ENCODE measurements around the gene ATP11B.

Gene ATP11B

GRCh38 chr3:182940266-182940808, 147.0 kb downstream of the ATP11B start:
- H3K27ac ChIP-seq (ENCODE audit: low read depth, low read length), result no peak overlapping the region
- peaks cover 7 to 11% of the 10 kb centered on the region in 2 donors for H3K36me3 ChIP-seq (ENCODE audit: control insufficient read depth in 1 of 2, insufficient read depth in 2 of 2, low read length in 2 of 2)
- no peaks in the 10 kb centered on the region for H3K4me1 ChIP-seq (ENCODE audit: control insufficient read depth in 1 of 2, insufficient read depth in 2 of 2, low read length in 2 of 2)
- no peaks in the 10 kb centered on the region for H3K9me3 ChIP-seq (ENCODE audit: control insufficient read depth in 1 of 2, low read length in 2 of 2)
- no peaks in the 10 kb centered on the region for H3K27me3 ChIP-seq (ENCODE audit: control insufficient read depth in 1 of 2, insufficient read depth in 2 of 2, low read length in 2 of 2)
- no peak overlapping the region for H3K9ac ChIP-seq (ENCODE audit: low read depth in 1 of 2, low read length in 2 of 2)
- H3K4me3 ChIP-seq (ENCODE audit: low read depth in 1 of 2, low read length in 2 of 2), result no peak overlapping the region

GRCh38 chr3:182941719-182942118, 148.4 kb downstream of the ATP11B start:
- no peak overlapping the region for H3K27ac ChIP-seq (ENCODE audit: low read depth, low read length)
- peaks cover 17 to 25% of the 10 kb centered on the region in 2 donors for H3K36me3 ChIP-seq (ENCODE audit: control insufficient read depth in 1 of 2, insufficient read depth in 2 of 2, low read length in 2 of 2)
- no peak overlapping the region for H3K9ac ChIP-seq (ENCODE audit: low read depth in 1 of 2, low read length in 2 of 2)
- no peaks in the 10 kb centered on the region for H3K27me3 ChIP-seq (ENCODE audit: control insufficient read depth in 1 of 2, insufficient read depth in 2 of 2, low read length in 2 of 2)
- H3K4me1 ChIP-seq (ENCODE audit: control insufficient read depth in 1 of 2, insufficient read depth in 2 of 2, low read length in 2 of 2), result no peaks in the 10 kb centered on the region
- H3K4me3 ChIP-seq (ENCODE audit: low read depth in 1 of 2, low read length in 2 of 2), result no peak overlapping the region
- H3K9me3 ChIP-seq (ENCODE audit: control insufficient read depth in 1 of 2, low read length in 2 of 2), result no peaks in the 10 kb centered on the region

- H3K36me3 ChIP-seq (ENCODE audit: control insufficient read depth in 1 of 2, insufficient read depth in 2 of 2, low read length in 2 of 2), result peaks cover 22 to 29% of the 10 kb centered on the region in 2 donors
- no peaks in the 10 kb centered on the region for H3K9me3 ChIP-seq (ENCODE audit: control insufficient read depth in 1 of 2, low read length in 2 of 2)
- H3K27me3 ChIP-seq (ENCODE audit: control insufficient read depth in 1 of 2, insufficient read depth in 2 of 2, low read length in 2 of 2), result no peaks in the 10 kb centered on the region
Measured at GRCh38 chr3:182947888-182948287, 154.6 kb downstream of the ATP11B start.

GRCh38 chr3:182948305-182948704, 155.0 kb downstream of the ATP11B start:
- Histone ChIP-seq H3K9ac (ENCODE audit: low read depth in 1 of 2, low read length in 2 of 2) (no peak overlapping the region), H3K36me3 (ENCODE audit: control insufficient read depth in 1 of 2, insufficient read depth in 2 of 2, low read length in 2 of 2) (peaks cover 22 to 29% of the 10 kb centered on the region in 2 donors), H3K4me3 (ENCODE audit: low read depth in 1 of 2, low read length in 2 of 2) (no peak overlapping the region), H3K4me1 (ENCODE audit: control insufficient read depth in 1 of 2, insufficient read depth in 2 of 2, low read length in 2 of 2) (no peaks in the 10 kb centered on the region), H3K27ac (ENCODE audit: low read depth, low read length) (no peak overlapping the region), H3K9me3 (ENCODE audit: control insufficient read depth in 1 of 2, low read length in 2 of 2) (no peaks in the 10 kb centered on the region), H3K27me3 (ENCODE audit: control insufficient read depth in 1 of 2, insufficient read depth in 2 of 2, low read length in 2 of 2) (no peaks in the 10 kb centered on the region)

More at GRCh38 chr3:182947888-182948287, 154.6 kb downstream of the ATP11B start:
- Histone ChIP-seq H3K9ac (ENCODE audit: low read depth in 1 of 2, low read length in 2 of 2) (no peak overlapping the region), H3K27ac (ENCODE audit: low read depth, low read length) (no peak overlapping the region), H3K4me1 (ENCODE audit: control insufficient read depth in 1 of 2, insufficient read depth in 2 of 2, low read length in 2 of 2) (no peaks in the 10 kb centered on the region), H3K4me3 (ENCODE audit: low read depth in 1 of 2, low read length in 2 of 2) (no peak overlapping the region)

- Histone ChIP-seq H3K9me3 (ENCODE audit: control insufficient read depth in 1 of 2, low read length in 2 of 2) (no peaks in the 10 kb centered on the region), H3K27ac (ENCODE audit: low read depth, low read length) (no peak overlapping the region), H3K27me3 (ENCODE audit: control insufficient read depth in 1 of 2, insufficient read depth in 2 of 2, low read length in 2 of 2) (no peaks in the 10 kb centered on the region), H3K4me1 (ENCODE audit: control insufficient read depth in 1 of 2, insufficient read depth in 2 of 2, low read length in 2 of 2) (no peaks in the 10 kb centered on the region), H3K36me3 (ENCODE audit: control insufficient read depth in 1 of 2, insufficient read depth in 2 of 2, low read length in 2 of 2) (peaks cover 18 to 31% of the 10 kb centered on the region in 2 donors), H3K4me3 (ENCODE audit: low read depth in 1 of 2, low read length in 2 of 2) (no peak overlapping the region), H3K9ac (ENCODE audit: low read depth in 1 of 2, low read length in 2 of 2) (no peak overlapping the region)
Measured at GRCh38 chr3:182949688-182950087, 156.4 kb downstream of the ATP11B start.

- Histone ChIP-seq H3K9ac (ENCODE audit: low read depth in 1 of 2, low read length in 2 of 2) (no peak overlapping the region), H3K4me3 (ENCODE audit: low read depth in 1 of 2, low read length in 2 of 2) (no peak overlapping the region), H3K36me3 (ENCODE audit: control insufficient read depth in 1 of 2, insufficient read depth in 2 of 2, low read length in 2 of 2) (peaks cover 15 to 21% of the 10 kb centered on the region in 2 donors), H3K27me3 (ENCODE audit: control insufficient read depth in 1 of 2, insufficient read depth in 2 of 2, low read length in 2 of 2) (no peaks in the 10 kb centered on the region), H3K4me1 (ENCODE audit: control insufficient read depth in 1 of 2, insufficient read depth in 2 of 2, low read length in 2 of 2) (peaks cover 0 to 3% of the 10 kb centered on the region in 2 donors), H3K27ac (ENCODE audit: low read depth, low read length) (no peak overlapping the region), H3K9me3 (ENCODE audit: control insufficient read depth in 1 of 2, low read length in 2 of 2) (no peaks in the 10 kb centered on the region)
Measured at GRCh38 chr3:182954553-182955235, 161.4 kb downstream of the ATP11B start.

- peaks cover 0 to 9% of the 10 kb centered on the region in 2 donors for H3K4me1 ChIP-seq (ENCODE audit: control insufficient read depth in 1 of 2, insufficient read depth in 2 of 2, low read length in 2 of 2)
- no peaks in the 10 kb centered on the region for H3K9me3 ChIP-seq (ENCODE audit: control insufficient read depth in 1 of 2, low read length in 2 of 2)
- H3K36me3 ChIP-seq (ENCODE audit: control insufficient read depth in 1 of 2, insufficient read depth in 2 of 2, low read length in 2 of 2), result peaks cover 12 to 24% of the 10 kb centered on the region in 2 donors
- no peak overlapping the region for H3K9ac ChIP-seq (ENCODE audit: low read depth in 1 of 2, low read length in 2 of 2)
- H3K27me3 ChIP-seq (ENCODE audit: control insufficient read depth in 1 of 2, insufficient read depth in 2 of 2, low read length in 2 of 2), result no peaks in the 10 kb centered on the region
- H3K4me3 ChIP-seq (ENCODE audit: low read depth in 1 of 2, low read length in 2 of 2), result no peak overlapping the region
- no peak overlapping the region for H3K27ac ChIP-seq (ENCODE audit: low read depth, low read length)
Measured at GRCh38 chr3:182957226-182957625, 163.9 kb downstream of the ATP11B start.

- Histone ChIP-seq H3K4me3 (ENCODE audit: low read depth in 1 of 2, low read length in 2 of 2) (no peak overlapping the region), H3K27ac (ENCODE audit: low read depth, low read length) (no peak overlapping the region), H3K27me3 (ENCODE audit: control insufficient read depth in 1 of 2, insufficient read depth in 2 of 2, low read length in 2 of 2) (no peaks in the 10 kb centered on the region), H3K9me3 (ENCODE audit: control insufficient read depth in 1 of 2, low read length in 2 of 2) (no peaks in the 10 kb centered on the region), H3K9ac (ENCODE audit: low read depth in 1 of 2, low read length in 2 of 2) (no peak overlapping the region), H3K4me1 (ENCODE audit: control insufficient read depth in 1 of 2, insufficient read depth in 2 of 2, low read length in 2 of 2) (peaks cover 0 to 12% of the 10 kb centered on the region in 2 donors), H3K36me3 (ENCODE audit: control insufficient read depth in 1 of 2, insufficient read depth in 2 of 2, low read length in 2 of 2) (peaks cover 10 to 22% of the 10 kb centered on the region in 2 donors)
Measured at GRCh38 chr3:182957676-182958266, 164.5 kb downstream of the ATP11B start.

GRCh38 chr3:182959474-182960350, 166.4 kb downstream of the ATP11B start:
- no peak overlapping the region for H3K4me3 ChIP-seq (ENCODE audit: low read depth in 1 of 2, low read length in 2 of 2)
- H3K36me3 ChIP-seq (ENCODE audit: control insufficient read depth in 1 of 2, insufficient read depth in 2 of 2, low read length in 2 of 2), result peaks cover 10 to 21% of the 10 kb centered on the region in 2 donors
- no peak overlapping the region for H3K27ac ChIP-seq (ENCODE audit: low read depth, low read length)
- no peaks in the 10 kb centered on the region for H3K27me3 ChIP-seq (ENCODE audit: control insufficient read depth in 1 of 2, insufficient read depth in 2 of 2, low read length in 2 of 2)
- H3K4me1 ChIP-seq (ENCODE audit: control insufficient read depth in 1 of 2, insufficient read depth in 2 of 2, low read length in 2 of 2), result peaks cover 0 to 12% of the 10 kb centered on the region in 2 donors
- no peaks in the 10 kb centered on the region for H3K9me3 ChIP-seq (ENCODE audit: control insufficient read depth in 1 of 2, low read length in 2 of 2)
- H3K9ac ChIP-seq (ENCODE audit: low read depth in 1 of 2, low read length in 2 of 2), result no peak overlapping the region
